B cell (primary cell): ENCODE measurements around the gene THEMIS2.

Source experiments
- EZH2 ChIP-seq: IDR thresholded peaks from 2 replicates; pipeline ENCODE4 v1.6.1; 2012; ENCODE audit warnings: borderline replicate concordance, low read depth, mild to moderate bottlenecking, moderate library complexity, low read length; ENCODE audit not compliant: insufficient read depth, poor library complexity, severe bottlenecking
- TF ChIP-seq, protein P1 (sequence below): fragments of 200-600 bp; IDR thresholded peaks from one replicate; pipeline ENCODE4 v1.8.0; 2022; ENCODE audit warnings: antibody characterized with exemption, mild to moderate bottlenecking

DNA sequence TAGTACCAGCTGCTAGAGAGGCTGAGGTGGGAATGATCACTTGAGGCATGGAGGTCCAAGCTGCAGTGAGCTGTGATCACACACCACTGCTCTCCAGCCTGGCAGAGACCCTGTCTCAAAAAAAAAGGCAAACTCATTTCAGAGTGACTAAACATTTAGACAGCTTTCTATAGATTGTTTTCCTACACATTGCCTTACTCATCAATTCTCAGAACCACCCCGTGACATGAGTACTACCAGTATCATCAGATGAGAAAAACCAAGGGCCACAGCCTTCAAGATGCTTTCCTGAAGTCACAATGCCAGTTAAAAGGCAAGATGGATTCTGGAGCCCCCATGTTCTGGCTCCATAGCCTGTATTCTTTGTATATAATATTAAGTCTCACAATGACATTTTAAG lies 40.1 kb downstream of the THEMIS2 start:
- TF ChIP-seq, protein P1, sequence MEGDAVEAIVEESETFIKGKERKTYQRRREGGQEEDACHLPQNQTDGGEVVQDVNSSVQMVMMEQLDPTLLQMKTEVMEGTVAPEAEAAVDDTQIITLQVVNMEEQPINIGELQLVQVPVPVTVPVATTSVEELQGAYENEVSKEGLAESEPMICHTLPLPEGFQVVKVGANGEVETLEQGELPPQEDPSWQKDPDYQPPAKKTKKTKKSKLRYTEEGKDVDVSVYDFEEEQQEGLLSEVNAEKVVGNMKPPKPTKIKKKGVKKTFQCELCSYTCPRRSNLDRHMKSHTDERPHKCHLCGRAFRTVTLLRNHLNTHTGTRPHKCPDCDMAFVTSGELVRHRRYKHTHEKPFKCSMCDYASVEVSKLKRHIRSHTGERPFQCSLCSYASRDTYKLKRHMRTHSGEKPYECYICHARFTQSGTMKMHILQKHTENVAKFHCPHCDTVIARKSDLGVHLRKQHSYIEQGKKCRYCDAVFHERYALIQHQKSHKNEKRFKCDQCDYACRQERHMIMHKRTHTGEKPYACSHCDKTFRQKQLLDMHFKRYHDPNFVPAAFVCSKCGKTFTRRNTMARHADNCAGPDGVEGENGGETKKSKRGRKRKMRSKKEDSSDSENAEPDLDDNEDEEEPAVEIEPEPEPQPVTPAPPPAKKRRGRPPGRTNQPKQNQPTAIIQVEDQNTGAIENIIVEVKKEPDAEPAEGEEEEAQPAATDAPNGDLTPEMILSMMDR: no peak
- no peak for TF ChIP-seq EZH2
